ENCODE measurements around the gene MTHFR.

Gene MTHFR

GRCh38 chr1:11736746-11737639 is 68.8 kb downstream of the MTHFR start:
- peak; percentile 58 for FAIRE-seq

GRCh38 chr1:11735854-11736745 is 69.7 kb downstream of the MTHFR start, which contains the start of gene AGTRAP:
Gene AGTRAP (plus strand): TSS chr1:11736136. CDS start chr1:11736209, 73 bp downstream.
- FAIRE-seq (peak; percentile 62), DNase-seq (ENCODE audit: insufficient read length, low spot score) (peak; percentile 83)

More at GRCh38 chr1:11736746-11737639, 68.8 kb downstream of the MTHFR start:
- no peak for DNase-seq (ENCODE audit: insufficient read length, low spot score)

All from GM19239 (cell line).